Stimulated activated CD8-positive, alpha-beta memory T cell treated with anti-CD3 and anti-CD28 coated beads, Interleukin-4, amount 100 ng/mL, for 24 hours (primary cell): ENCODE measurements around the gene ARL6IP4.

Source experiments
- DNase-seq: peaks from one replicate; pipeline ENCODE4 v3.0.0-alpha.2; 2020; ENCODE audit warnings: low read depth

ARL6IP4 gene

GRCh38 chr12:122990961-122991622 lies 10.6 kb downstream of the ARL6IP4 start:
- DNase-seq, result no peak

- DNase-seq, result no peak
These were observed 11.3 kb downstream of the ARL6IP4 start for GRCh38 chr12:122991623-122992275.

- DNase-seq, result no peak
These were observed 11.9 kb downstream of the ARL6IP4 start for GRCh38 chr12:122992386-122992785.

- no peak for DNase-seq
These were observed 13.7 kb downstream of the ARL6IP4 start for GRCh38 chr12:122994140-122994675.

GRCh38 chr12:122994781-122995502 lies 14.5 kb downstream of the ARL6IP4 start:
- DNase-seq, result no peak

DNA sequence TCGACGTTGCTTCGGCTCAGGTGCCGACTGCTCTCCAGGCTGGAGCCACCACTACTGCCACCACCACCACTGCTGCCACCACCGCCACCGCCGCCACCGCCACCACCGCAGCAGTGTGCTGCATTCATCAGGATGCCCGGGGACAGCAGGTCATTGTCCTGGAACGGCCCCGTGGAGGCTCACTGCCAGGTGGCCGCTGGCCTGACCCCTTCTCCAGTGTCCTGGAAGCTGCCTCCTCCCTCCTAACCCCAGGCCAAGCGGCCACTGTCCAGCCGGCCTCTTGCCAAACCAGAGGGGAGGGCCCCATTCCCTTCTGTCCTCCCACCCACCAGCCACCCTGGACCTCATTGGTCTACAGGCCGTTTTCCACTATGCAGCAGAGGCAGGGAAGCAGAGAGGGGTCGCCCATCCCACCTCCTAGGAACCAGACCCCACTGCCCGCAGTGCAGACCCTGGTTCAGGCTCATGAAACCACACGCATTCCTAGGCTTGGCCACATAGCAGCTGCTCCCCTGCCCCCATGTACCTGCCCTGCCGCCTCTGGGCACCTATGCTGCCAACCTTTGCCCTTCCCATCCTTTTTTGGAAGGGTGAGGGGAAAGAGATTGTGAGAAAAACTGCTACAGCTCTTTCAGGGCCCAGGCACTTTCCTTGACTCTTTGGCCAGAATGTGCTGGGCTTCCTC lies 15.2 kb downstream of the ARL6IP4 start:
- DNase-seq, result no peak

- DNase-seq, result no peak
These were observed 15.7 kb downstream of the ARL6IP4 start for GRCh38 chr12:122996188-122996601.

GRCh38 chr12:122996621-122997342 lies 16.3 kb downstream of the ARL6IP4 start:
- no peak for DNase-seq

DNA sequence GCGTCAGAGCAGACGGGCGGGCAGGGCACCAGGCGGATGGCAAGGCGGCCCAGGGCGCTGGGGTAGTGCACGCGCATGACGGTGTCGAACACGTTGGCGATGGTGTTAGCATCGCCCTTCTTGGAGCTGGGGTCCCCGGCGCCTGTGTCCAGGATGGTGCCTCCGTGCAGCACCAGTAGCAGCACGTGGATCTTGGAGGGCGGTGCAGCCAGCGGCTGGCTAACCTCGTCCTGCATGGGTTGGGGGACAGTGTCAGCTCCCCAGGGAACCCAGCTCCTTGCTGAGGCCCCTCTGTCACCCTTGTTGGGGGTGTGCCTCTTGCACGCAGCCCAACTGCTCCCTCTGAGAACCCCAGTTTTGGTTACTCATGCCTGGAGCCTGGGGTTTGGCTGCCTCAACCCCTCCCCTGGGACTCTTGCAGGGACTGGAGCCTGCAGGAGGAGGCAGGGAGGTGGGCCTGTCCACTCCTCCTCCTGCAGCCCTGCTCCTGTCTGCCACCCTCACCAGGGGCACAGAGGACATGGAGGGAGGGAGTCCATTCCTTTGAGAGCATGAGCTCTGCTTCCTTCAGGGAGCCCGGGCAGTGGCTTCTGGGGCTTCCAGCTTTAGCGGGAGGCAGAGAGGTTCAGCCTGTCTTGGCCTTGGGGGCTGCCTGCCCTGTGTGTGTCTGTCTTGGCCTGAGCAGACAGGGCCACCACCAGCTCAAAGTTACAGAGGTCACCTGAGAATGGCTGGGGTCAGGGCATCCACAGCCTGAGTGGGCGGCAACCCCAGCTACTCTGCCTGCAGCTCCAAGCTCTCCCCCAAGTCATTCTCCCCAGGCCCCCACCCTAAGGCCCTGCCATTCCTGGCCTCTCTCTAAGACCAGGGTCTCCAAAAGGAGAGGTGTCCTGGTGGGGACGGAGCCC lies 17.1 kb downstream of the ARL6IP4 start:
- no peak for DNase-seq

DNA sequence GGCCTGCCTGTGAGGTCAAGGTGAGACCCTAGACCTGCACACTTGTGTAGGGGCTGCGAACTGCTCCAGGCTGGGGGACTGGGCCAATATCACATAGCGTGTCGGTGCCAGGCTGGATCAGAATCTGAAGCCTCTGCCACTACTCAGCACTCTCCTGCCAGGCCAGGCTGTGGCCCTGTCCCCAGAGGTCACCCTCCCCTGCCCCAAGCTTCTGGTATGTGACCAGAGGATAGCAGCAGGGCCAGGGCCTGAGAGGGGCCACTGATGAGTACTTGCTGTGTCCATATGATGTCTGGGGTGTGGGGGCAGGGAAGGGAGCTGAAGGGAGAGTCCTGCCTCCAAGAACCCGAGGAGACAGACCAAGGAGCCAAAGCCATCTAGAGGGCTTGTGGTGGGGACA lies 17.8 kb downstream of the ARL6IP4 start:
- DNase-seq, result no peak

DNA sequence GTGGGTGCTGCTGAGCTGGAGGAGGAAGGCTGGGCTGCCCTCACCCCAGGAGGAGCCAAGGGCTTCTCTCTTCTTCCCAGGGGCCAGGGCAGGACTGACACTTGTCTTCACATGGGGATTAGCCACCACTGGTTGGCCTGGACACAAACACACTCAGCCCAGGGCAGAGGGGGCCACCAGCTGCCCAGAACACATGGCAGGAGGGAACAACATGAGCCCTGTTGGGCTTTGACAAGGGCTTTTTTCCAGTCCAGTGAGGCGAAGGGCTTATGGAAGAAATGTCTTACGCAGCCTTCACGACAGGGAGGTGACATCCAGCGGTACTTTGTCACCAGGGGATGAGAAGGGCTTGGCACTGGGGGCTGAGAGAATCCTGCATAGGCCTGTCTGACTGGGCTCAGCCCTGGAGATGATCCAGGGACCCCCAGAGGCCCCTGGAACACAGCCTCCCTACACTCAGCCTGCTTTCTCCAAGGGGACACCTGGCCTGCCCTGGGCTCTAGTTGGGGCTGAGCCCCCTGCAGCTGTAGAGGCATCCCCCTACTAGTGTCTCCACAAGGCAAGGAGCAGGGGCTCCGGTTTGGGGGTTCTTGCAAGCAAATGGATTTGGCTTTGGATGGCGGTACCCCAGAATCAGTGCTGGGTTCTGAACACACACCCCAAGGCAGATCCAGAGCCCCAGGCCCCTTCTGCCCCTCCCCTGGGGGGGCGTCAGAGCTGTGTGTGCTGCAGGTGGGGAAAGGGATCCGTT lies 18.9 kb downstream of the ARL6IP4 start:
- DNase-seq, result no peak

DNA sequence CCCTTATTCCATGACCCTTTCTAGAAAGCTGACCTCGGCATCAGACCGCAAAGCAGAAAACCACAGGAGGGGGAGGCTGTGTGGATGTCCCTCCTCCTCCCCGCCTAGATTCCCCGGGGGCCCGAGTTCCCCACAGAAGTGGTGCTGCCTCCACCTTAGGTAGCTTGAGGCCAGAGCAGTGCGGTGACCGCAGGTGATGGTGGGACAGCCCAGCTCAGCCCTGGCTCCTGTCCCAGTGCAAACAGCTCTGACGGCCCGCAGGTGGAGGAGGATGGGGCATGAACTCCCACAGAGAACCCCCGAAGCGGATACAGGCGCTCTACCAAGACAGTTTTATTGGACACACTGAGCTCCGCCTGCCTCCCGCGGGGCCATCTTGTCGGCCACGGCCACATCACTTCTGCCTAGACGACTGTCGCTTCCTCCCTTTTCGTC lies 19.5 kb downstream of the ARL6IP4 start:
- no peak for DNase-seq

- no peak for DNase-seq
These were observed 20.1 kb downstream of the ARL6IP4 start for GRCh38 chr12:123000578-123000977.

- no peak for DNase-seq
These were observed 21.0 kb downstream of the ARL6IP4 start for GRCh38 chr12:123001464-123001863.

- no peak for DNase-seq
These were observed 22.8 kb downstream of the ARL6IP4 start for GRCh38 chr12:123003257-123003656.

GRCh38 chr12:123004287-123004686 lies 23.8 kb downstream of the ARL6IP4 start:
- DNase-seq, result no peak

GRCh38 chr12:123005081-123005626 lies 24.7 kb downstream of the ARL6IP4 start:
- no peak for DNase-seq

GRCh38 chr12:123006977-123007376 lies 26.5 kb downstream of the ARL6IP4 start:
- DNase-seq, result no peak

GRCh38 chr12:123010110-123010509 lies 29.6 kb downstream of the ARL6IP4 start:
- no peak for DNase-seq
